WERI-Rb-1 (cell line): ENCODE data around the gene FFAR4.

Experiments used
- DNase-seq: peaks from one replicate; pipeline ENCODE4 v3.0.0-alpha.2; 2020
- H3K27ac ChIP-seq: fragments of 250-450 bp; sonication (Bioruptor Pico); 2 replicates; pipeline ENCODE4 v1.5.1; 2020; ENCODE audit warnings: mild to moderate bottlenecking, moderate library complexity
- H3K27me3 ChIP-seq: fragments of 250-450 bp; sonication (Bioruptor Pico); 2 replicates; pipeline ENCODE4 v1.5.1; 2021; ENCODE audit warnings: mild to moderate bottlenecking, low read depth, moderate library complexity; ENCODE audit not compliant: insufficient read depth, severe bottlenecking
- H3K36me3 ChIP-seq: fragments of 250-450 bp; sonication (Bioruptor Pico); 2 replicates; pipeline ENCODE4 v1.5.1; 2020; ENCODE audit warnings: mild to moderate bottlenecking, moderate library complexity
- H3K4me3 ChIP-seq: 2 replicates; pipeline ENCODE4 v1.5.1; 2011; ENCODE audit warnings: low read depth, mild to moderate bottlenecking, control low read depth, low read length
- H3K9me3 ChIP-seq: fragments of 250-450 bp; sonication (Bioruptor Pico); 2 replicates; pipeline ENCODE4 v1.5.1; 2021; ENCODE audit warnings: mild to moderate bottlenecking, moderate library complexity; ENCODE audit not compliant: severe bottlenecking
- CTCF ChIP-seq: IDR thresholded peaks from 2 replicates; pipeline ENCODE4 v1.5.1; 2011; ENCODE audit warnings: low read depth, mild to moderate bottlenecking, control low read depth, inconsistent platforms, low read length

FFAR4 gene

GRCh38 chr10:93573924-93574323, 7.5 kb downstream of the FFAR4 start:
- DNase-seq, result no peak
- no peak overlapping the region for H3K4me3 ChIP-seq
- H3K36me3 ChIP-seq, result no peaks in the 10 kb centered on the region
- no peak for TF ChIP-seq CTCF
- no peaks in the 10 kb centered on the region for H3K27me3 ChIP-seq
- no peaks in the 10 kb centered on the region for H3K9me3 ChIP-seq
- H3K27ac ChIP-seq, result no peak overlapping the region

- peaks cover 12% of the 10 kb centered on the region for H3K9me3 ChIP-seq
- H3K27me3 ChIP-seq, result no peaks in the 10 kb centered on the region
- no peak overlapping the region for H3K27ac ChIP-seq
- no peaks in the 10 kb centered on the region; the same call in 1 of the 2 replicates for H3K36me3 ChIP-seq
- no peak for DNase-seq
- no peak for TF ChIP-seq CTCF
- H3K4me3 ChIP-seq, result no peak overlapping the region
Measured at GRCh38 chr10:93576888-93577287, 10.4 kb downstream of the FFAR4 start.

- H3K9me3 ChIP-seq, result peaks cover 12% of the 10 kb centered on the region
- no peak for DNase-seq
- no peak for TF ChIP-seq CTCF
- no peaks in the 10 kb centered on the region for H3K27me3 ChIP-seq
- H3K27ac ChIP-seq, result no peak overlapping the region
- no peaks in the 10 kb centered on the region; the same call in 1 of the 2 replicates for H3K36me3 ChIP-seq
- no peak overlapping the region for H3K4me3 ChIP-seq
Measured at GRCh38 chr10:93577565-93577964, 11.1 kb downstream of the FFAR4 start.

- no peak for DNase-seq
- no peak overlapping the region for H3K4me3 ChIP-seq
- H3K27me3 ChIP-seq, result no peaks in the 10 kb centered on the region
- H3K27ac ChIP-seq, result no peak overlapping the region
- H3K9me3 ChIP-seq, result peaks cover 12% of the 10 kb centered on the region
- TF ChIP-seq CTCF, result no peak
- no peaks in the 10 kb centered on the region; the same call in 1 of the 2 replicates for H3K36me3 ChIP-seq
Measured at GRCh38 chr10:93579089-93579488, 12.6 kb downstream of the FFAR4 start.

- no peak for DNase-seq
- Histone ChIP-seq H3K36me3 (no peaks in the 10 kb centered on the region; the same call in 1 of the 2 replicates), H3K27me3 (no peaks in the 10 kb centered on the region), H3K9me3 (peaks cover 12% of the 10 kb centered on the region), H3K27ac (no peak overlapping the region), H3K4me3 (no peak overlapping the region)
- TF ChIP-seq CTCF, result no peak
Measured at GRCh38 chr10:93579985-93580711, 13.7 kb downstream of the FFAR4 start.

GRCh38 chr10:93580828-93581227, 14.4 kb downstream of the FFAR4 start:
- no peak overlapping the region for H3K4me3 ChIP-seq
- DNase-seq, result no peak
- no peak for TF ChIP-seq CTCF
- peaks cover 12% of the 10 kb centered on the region for H3K9me3 ChIP-seq
- no peak overlapping the region for H3K27ac ChIP-seq
- no peaks in the 10 kb centered on the region for H3K27me3 ChIP-seq
- H3K36me3 ChIP-seq, result no peaks in the 10 kb centered on the region; the same call in 1 of the 2 replicates
